Calu3 (cell line): Measurements from ENCODE around the gene PIEZO1. TPM values are rescaled to one million over a fixed set of nuclear protein-coding genes. Genes with fewer than 3 reads are reported as not detected.
A peak's percentile ranks its signal among the peaks of the same experiment; 100 is the strongest.

Experiments used
- BruUV-seq: library from RNA; stranded (reverse); fragments of 400-500 nt; replicated peaks from 2 replicates; lab custom pipeline; 2021; lab: Mats Ljungman, UMichigan
- CTCF ChIA-PET: fragments of 300-600 bp; sonication (Branson Sonifier 250); formaldehyde crosslinking; loops from one replicate; lab custom pipeline; 2022; ENCODE audit warnings: antibody characterized with exemption; lab: Charles Lee
- DNase-seq: peaks from one replicate; pipeline ENCODE4 v3.0.0; 2022
- H3K27ac Mint-ChIP-seq: one replicate; pipeline ENCODE4 v1.8.0; 2022; ENCODE audit warnings: mixed read lengths; ENCODE audit not compliant: unreplicated experiment
- H3K27me3 Mint-ChIP-seq: one replicate; pipeline ENCODE4 v1.8.0; 2022; ENCODE audit warnings: mixed read lengths; ENCODE audit not compliant: unreplicated experiment
- H3K36me3 Mint-ChIP-seq: one replicate; pipeline ENCODE4 v1.8.0; 2022; ENCODE audit warnings: mild to moderate bottlenecking, moderate library complexity, mixed read lengths; ENCODE audit not compliant: insufficient read depth, unreplicated experiment
- H3K4me1 Mint-ChIP-seq: one replicate; pipeline ENCODE4 v1.8.0; 2022; ENCODE audit warnings: mild to moderate bottlenecking, low read depth, mixed read lengths; ENCODE audit not compliant: unreplicated experiment
- H3K4me3 Mint-ChIP-seq: one replicate; pipeline ENCODE4 v1.8.0; 2022; ENCODE audit warnings: mild to moderate bottlenecking, low read depth, moderate library complexity, mixed read lengths; ENCODE audit not compliant: unreplicated experiment
- H3K9me3 Mint-ChIP-seq: one replicate; pipeline ENCODE4 v1.8.0; 2022; ENCODE audit warnings: low read depth, mixed read lengths; ENCODE audit not compliant: unreplicated experiment
- intact Hi-C: fragments of 100-400 bp; cut with micrococcal nuclease; formaldehyde crosslinking; loops from one replicate; pipeline ENCODE4 v1.10.0; 2022; ENCODE audit not compliant: unreplicated experiment
- total RNA-seq: library from RNA; stranded (reverse); gene quantifications from 2 replicates; pipeline ENCODE4 v1.2.3, GENCODE V29; 2022
- TF ChIP-seq, protein P1 (sequence below): fragments of 200-600 bp; IDR thresholded peaks from one replicate; pipeline ENCODE4 v1.8.0; 2022; ENCODE audit warnings: antibody characterized with exemption; ENCODE audit not compliant: unreplicated experiment

Gene PIEZO1
- total RNA-seq, 1 experiment from 2014 or later = 199 TPM

GRCh38 chr16:88787579-88788314, 2.7 kb upstream of the PIEZO1 start:
- intact Hi-C loops = no loop called here
- no TSS peak for BruUV-seq
- TF ChIP-seq, protein P1, sequence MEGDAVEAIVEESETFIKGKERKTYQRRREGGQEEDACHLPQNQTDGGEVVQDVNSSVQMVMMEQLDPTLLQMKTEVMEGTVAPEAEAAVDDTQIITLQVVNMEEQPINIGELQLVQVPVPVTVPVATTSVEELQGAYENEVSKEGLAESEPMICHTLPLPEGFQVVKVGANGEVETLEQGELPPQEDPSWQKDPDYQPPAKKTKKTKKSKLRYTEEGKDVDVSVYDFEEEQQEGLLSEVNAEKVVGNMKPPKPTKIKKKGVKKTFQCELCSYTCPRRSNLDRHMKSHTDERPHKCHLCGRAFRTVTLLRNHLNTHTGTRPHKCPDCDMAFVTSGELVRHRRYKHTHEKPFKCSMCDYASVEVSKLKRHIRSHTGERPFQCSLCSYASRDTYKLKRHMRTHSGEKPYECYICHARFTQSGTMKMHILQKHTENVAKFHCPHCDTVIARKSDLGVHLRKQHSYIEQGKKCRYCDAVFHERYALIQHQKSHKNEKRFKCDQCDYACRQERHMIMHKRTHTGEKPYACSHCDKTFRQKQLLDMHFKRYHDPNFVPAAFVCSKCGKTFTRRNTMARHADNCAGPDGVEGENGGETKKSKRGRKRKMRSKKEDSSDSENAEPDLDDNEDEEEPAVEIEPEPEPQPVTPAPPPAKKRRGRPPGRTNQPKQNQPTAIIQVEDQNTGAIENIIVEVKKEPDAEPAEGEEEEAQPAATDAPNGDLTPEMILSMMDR = no peak
- Mint-ChIP-seq H3K36me3 (peaks cover 35% of the 10 kb centered on the region), H3K9me3 (no peaks in the 10 kb centered on the region), H3K27me3 (peaks cover 11% of the 10 kb centered on the region), H3K27ac (no peak overlapping the region), H3K4me1 (peaks cover 13% of the 10 kb centered on the region), H3K4me3 (no peak overlapping the region)
- CTCF ChIA-PET = interaction anchor here (0.6 to 0.7 kb wide), 2 partner anchors 50 to 66 kb away, joined by 3 read pairs; no protein-coding TSS in a partner anchor
- DNase-seq = no peak

- BruUV-seq = no TSS peak
- no peak overlapping the region for H3K27ac Mint-ChIP-seq
- TF ChIP-seq, protein P1 = no peak
Measured at GRCh38 chr16:88784856-88785105, 239 bp downstream of the PIEZO1 start.

GRCh38 chr16:88784074-88784855, 755 bp downstream of the PIEZO1 start:
- CTCF ChIA-PET = interaction anchor here (0.8 to 4.7 kb wide), 9 partner anchors 10 to 48 kb away, joined by 3 to 39 read pairs (median 4); partner anchors contain the start of gene APRT
- TF ChIP-seq, protein P1 = peak; percentile 82
- Mint-ChIP-seq H3K27ac (peak overlapping the region; percentile 26), H3K27me3 (no peaks in the 10 kb centered on the region), H3K36me3 (peaks cover 40% of the 10 kb centered on the region), H3K4me3 (peak overlapping the region; percentile 75), H3K4me1 (peaks cover 44% of the 10 kb centered on the region), H3K9me3 (no peaks in the 10 kb centered on the region)
- peak; percentile 84 for DNase-seq
- no TSS peak for BruUV-seq
- intact Hi-C loops = loop anchor here (2.0 kb wide), 1 partner anchor 39 kb away; no protein-coding TSS in a partner anchor

More at GRCh38 chr16:88784856-88785105, 239 bp downstream of the PIEZO1 start:
- intact Hi-C loops = loop anchor here (2.0 kb wide), 1 partner anchor 40 kb away; no protein-coding TSS in a partner anchor
- DNase-seq = no peak
- Mint-ChIP-seq H3K27me3 (no peaks in the 10 kb centered on the region), H3K36me3 (peaks cover 36% of the 10 kb centered on the region), H3K4me1 (peaks cover 42% of the 10 kb centered on the region), H3K4me3 (peak overlapping the region; percentile 75), H3K9me3 (no peaks in the 10 kb centered on the region)
- CTCF ChIA-PET = interaction anchor here (1.0 to 4.7 kb wide), 7 partner anchors 10 to 48 kb away, joined by 3 to 39 read pairs (median 4); partner anchors contain the start of gene APRT

- BruUV-seq = TSS peak; percentile 54
- intact Hi-C loops = loop anchor here (2.0 kb wide), 1 partner anchor 39 kb away; no protein-coding TSS in a partner anchor
- H3K36me3 Mint-ChIP-seq = peaks cover 40% of the 10 kb centered on the region
- H3K9me3 Mint-ChIP-seq = no peaks in the 10 kb centered on the region
- CTCF ChIA-PET = interaction anchor here (0.8 to 4.7 kb wide), 11 partner anchors 11 to 47 kb away, joined by 3 to 39 read pairs (median 4); partner anchors contain the start of gene APRT
- TF ChIP-seq, protein P1 = no peak
- H3K4me1 Mint-ChIP-seq = peaks cover 44% of the 10 kb centered on the region
- H3K27ac Mint-ChIP-seq = peak overlapping the region; percentile 35
- H3K4me3 Mint-ChIP-seq = peak overlapping the region; percentile 75
- no peak for DNase-seq
- no peaks in the 10 kb centered on the region for H3K27me3 Mint-ChIP-seq
Measured at GRCh38 chr16:88783391-88784073, 1.5 kb downstream of the PIEZO1 start.
